CD4-positive, alpha-beta T cell (primary cell): ENCODE measurements around the gene RBMXL2. TPM values are rescaled to one million over a fixed set of nuclear protein-coding genes. Genes with fewer than 3 reads are reported as not detected.

Source experiments
- ATAC-seq: fragments of 200-7000 bp; cut with Tn5 transposase; one replicate; pipeline ENCODE4 v1.10.0; 2022; ENCODE audit warnings: mild to moderate bottlenecking; ENCODE audit not compliant: poor library complexity
- CTCF ChIA-PET: fragments of 350-600 bp; sonication (Branson Sonifier 250); formaldehyde crosslinking; loops from one replicate; lab custom pipeline; 2021; ENCODE audit warnings: antibody characterized with exemption, inconsistent platforms; lab: Charles Lee
- POLR2A ChIA-PET: fragments of 350-600 bp; sonication (Branson Sonifier 250); formaldehyde crosslinking; loops from one replicate; lab custom pipeline; 2021; ENCODE audit warnings: antibody characterized with exemption, inconsistent platforms; lab: Charles Lee
- DNase-seq, 14 experiments: peaks; one replicate each; pipeline ENCODE4 v3.0.0-alpha.2; 2013 to 2020; ENCODE audit warnings: mixed read lengths in 2 of 14
- H3K27ac ChIP-seq, 2 donors: one replicate each; pipeline versions ENCODE4 v1.5.1 to v1.7.0; 2013; ENCODE audit warnings: low read length in 2 of 2, low read depth in 1 of 2, mild to moderate bottlenecking in 1 of 2
- H3K27me3 ChIP-seq, 2 experiments: 1 replicate in 1 of 2; 2 replicates in 1 of 2; pipeline versions ENCODE4 v1.6.1 to v1.7.0; 2013; ENCODE audit warnings: low read length in 2 of 2, control low read depth in 1 of 2, mild to moderate bottlenecking in 1 of 2, moderate library complexity in 1 of 2; ENCODE audit not compliant: insufficient read depth in 2 of 2, control insufficient read depth in 1 of 2
- H3K36me3 ChIP-seq: one replicate; pipeline ENCODE4 v1.6.1; 2013; ENCODE audit warnings: low read length, control low read depth; ENCODE audit not compliant: insufficient read depth
- H3K4me1 ChIP-seq: one replicate; pipeline ENCODE4 v1.6.1; 2013; ENCODE audit warnings: low read length, control low read depth; ENCODE audit not compliant: insufficient read depth
- H3K4me3 ChIP-seq: one replicate; pipeline ENCODE4 v1.5.1; 2013; ENCODE audit warnings: mild to moderate bottlenecking, low read length, moderate library complexity
- H3K9me3 ChIP-seq, 2 experiments: 1 replicate in 1 of 2; 2 replicates in 1 of 2; pipeline versions ENCODE4 v1.6.1 to v1.7.0; 2013; ENCODE audit warnings: low read length in 2 of 2, mild to moderate bottlenecking in 2 of 2, control low read depth in 1 of 2, moderate library complexity in 1 of 2; ENCODE audit not compliant: control insufficient read depth in 1 of 2, insufficient read depth in 1 of 2
- H3K27ac Mint-ChIP-seq: one replicate; pipeline ENCODE4 v1.8.0; 2020; ENCODE audit warnings: mixed read lengths
- H3K27me3 Mint-ChIP-seq: one replicate; pipeline ENCODE4 v1.8.0; 2021; ENCODE audit warnings: mixed read lengths
- H3K36me3 Mint-ChIP-seq: one replicate; pipeline ENCODE4 v1.8.0; 2021; ENCODE audit warnings: low read depth, mixed read lengths
- H3K4me1 Mint-ChIP-seq: one replicate; pipeline ENCODE4 v1.8.0; 2021; ENCODE audit warnings: low read depth, mixed read lengths
- H3K4me3 Mint-ChIP-seq: one replicate; pipeline ENCODE4 v1.8.0; 2020; ENCODE audit warnings: mild to moderate bottlenecking, mixed read lengths
- H3K9me3 Mint-ChIP-seq: one replicate; pipeline ENCODE4 v1.8.0; 2020; ENCODE audit warnings: mixed read lengths
- CTCF ChIP-seq: fragments of 200-600 bp; IDR thresholded peaks from one replicate; pipeline ENCODE4 v1.8.0; 2022; ENCODE audit warnings: antibody characterized with exemption, mild to moderate bottlenecking
- intact Hi-C, 2 experiments: fragments of 100-400 bp; cut with DNase I in 1 of 2; cut with micrococcal nuclease in 1 of 2; formaldehyde crosslinking; loops; one replicate each; pipeline versions ENCODE4 v1.15.1 to v1.9.0; 2023 to 2025; cut with DNase I, micrococcal nuclease
- total RNA-seq, 174 experiments: library from RNA in 2 of 174; stranded (reverse) in 2 of 174; gene quantifications; one replicate each; pipeline ENCODE4 v1.2.3 and lab custom pipeline; 2021 to 2026

The RBMXL2 gene
- total RNA-seq, 2 experiments from 2014 or later: 0.14 TPM; not detected in 1

- intact Hi-C loops: no loop called here
- Mint-ChIP-seq H3K27me3 (peaks cover 36% of the 10 kb centered on the region), H3K4me1 (no peaks in the 10 kb centered on the region), H3K4me3 (no peak overlapping the region), H3K9me3 (no peaks in the 10 kb centered on the region), H3K36me3 (no peaks in the 10 kb centered on the region), H3K27ac (no peak overlapping the region)
- no peaks in the 10 kb centered on the region for H3K36me3 ChIP-seq
- no peaks in the 10 kb centered on the region for H3K9me3 ChIP-seq
- H3K27ac ChIP-seq: no peak overlapping the region
- H3K27me3 ChIP-seq: peaks cover 4 to 16% of the 10 kb centered on the region in 2 experiments
- H3K4me3 ChIP-seq: no peak overlapping the region
- ChIA-PET POLR2A (no interaction called here), CTCF (no interaction called here)
- DNase-seq: no peak
- no peaks in the 10 kb centered on the region for H3K4me1 ChIP-seq
- TF ChIP-seq CTCF: no peak
- no peak for ATAC-seq
These were observed 27.6 kb downstream of the RBMXL2 start for GRCh38 chr11:7116370-7116769.

GRCh38 chr11:7138051-7138450 is 49.3 kb downstream of the RBMXL2 start:
- ATAC-seq: no peak
- Histone ChIP-seq H3K9me3 (no peaks in the 10 kb centered on the region), H3K27ac (no peak overlapping the region), H3K4me1 (no peaks in the 10 kb centered on the region), H3K27me3 (no peaks in the 10 kb centered on the region), H3K36me3 (no peaks in the 10 kb centered on the region), H3K4me3 (no peak overlapping the region)
- TF ChIP-seq CTCF: no peak
- Mint-ChIP-seq H3K4me1 (no peaks in the 10 kb centered on the region), H3K4me3 (no peak overlapping the region), H3K9me3 (no peaks in the 10 kb centered on the region), H3K27ac (no peak overlapping the region), H3K27me3 (peaks cover 31% of the 10 kb centered on the region), H3K36me3 (no peaks in the 10 kb centered on the region)
- POLR2A ChIA-PET: no interaction called here
- intact Hi-C loops: no loop called here
- no peak for DNase-seq
- CTCF ChIA-PET: no interaction called here

Other genes with a start within 250 kb of the RBMXL2 start
- gene OR10A5, start 243.3 kb upstream of the RBMXL2 start, total RNA-seq: not detected
- not detected for gene OR10A2, start 225.9 kb upstream of the RBMXL2 start, total RNA-seq
- gene OR10A4, start 212.4 kb upstream of the RBMXL2 start, total RNA-seq: not detected
- not detected for gene OR2D2, start 196.5 kb upstream of the RBMXL2 start, total RNA-seq
- gene OR2D3, start 168.0 kb upstream of the RBMXL2 start, total RNA-seq: not detected
- gene ZNF215, start 162.6 kb upstream of the RBMXL2 start, total RNA-seq: 1 to 10 TPM in 1 of 2 experiments, under 1 TPM in 1; 0.87 to 1.1 TPM
- gene ZNF214, start 68.7 kb upstream of the RBMXL2 start, total RNA-seq: not detected
- gene NLRP14, start 68.5 kb upstream of the RBMXL2 start, total RNA-seq: under 1 TPM in 1 of 2 experiments, not detected in 1; 0.05 TPM
- gene SYT9, start 162.9 kb downstream of the RBMXL2 start, total RNA-seq: not detected